ENCODE results near the gene CRMP1.

The CRMP1 gene

DNA sequence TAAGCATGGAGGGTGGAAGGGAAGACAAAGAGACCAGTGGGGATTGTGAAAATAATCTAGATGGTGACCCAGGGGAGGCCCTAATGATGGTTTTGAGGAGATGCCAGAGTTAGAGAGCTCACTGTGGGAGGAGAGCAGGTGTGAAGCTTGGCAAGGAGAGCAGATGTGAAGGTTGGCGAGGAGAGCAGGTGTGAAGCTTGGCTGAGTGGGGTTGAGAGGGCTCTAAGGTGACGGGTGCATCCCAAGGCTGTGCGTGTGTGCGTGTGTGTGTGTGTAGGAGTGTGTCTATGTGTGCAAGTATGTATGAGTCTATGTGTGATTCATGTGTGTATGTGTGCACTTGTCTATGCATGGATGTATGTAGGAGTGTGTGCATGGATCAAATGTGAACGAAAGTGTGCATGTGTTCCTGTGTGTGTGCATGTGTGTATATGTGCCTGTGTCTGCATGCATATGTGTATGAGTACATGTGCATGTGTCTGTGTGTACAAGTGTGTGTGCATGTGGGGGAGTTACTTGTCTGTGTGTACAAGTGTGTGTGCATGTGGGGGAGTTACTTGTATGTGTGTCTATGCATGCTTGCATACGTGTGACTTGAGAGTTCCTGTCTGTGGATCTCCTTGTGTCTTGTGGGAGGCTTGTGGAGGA lies 109.9 kb downstream of the CRMP1 start:
- no peak overlapping the region for H3K4me3 ChIP-seq
- no peak for TF ChIP-seq CTCF (IDR thresholded peaks at IDR 0.05)
- H3K27ac ChIP-seq = no peak overlapping the region
- DNase-seq (ENCODE audit: low spot score) = no peak

DNA sequence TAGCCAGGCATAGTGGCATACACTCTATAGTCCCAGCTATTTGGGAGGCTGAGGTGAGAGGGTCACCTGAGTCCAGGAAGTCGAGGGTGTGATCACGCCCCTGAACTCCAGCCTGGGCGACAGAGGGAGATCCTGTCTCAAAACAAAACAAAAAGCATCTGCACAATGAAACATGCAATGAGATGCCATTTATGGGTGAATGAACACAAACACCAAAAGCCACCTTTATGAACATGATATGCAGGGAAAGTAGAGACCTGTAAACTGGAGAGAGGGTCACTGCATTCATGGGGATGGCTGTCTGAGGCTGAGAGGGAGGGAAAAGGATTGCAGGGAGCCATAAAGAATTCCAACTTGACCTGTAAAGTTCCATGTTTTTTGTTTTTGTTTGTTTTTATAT lies 111.2 kb downstream of the CRMP1 start:
- DNase-seq (ENCODE audit: low spot score) = no peak
- Histone ChIP-seq H3K4me3 (no peak overlapping the region), H3K27ac (no peak overlapping the region)
- no peak for TF ChIP-seq CTCF (IDR thresholded peaks at IDR 0.05)

GRCh38 chr4:5780831-5781480 lies 111.9 kb downstream of the CRMP1 start:
- TF ChIP-seq CTCF (IDR thresholded peaks at IDR 0.05) = no peak
- no peak for DNase-seq (ENCODE audit: low spot score)
- Histone ChIP-seq H3K27ac (no peak overlapping the region), H3K4me3 (no peak overlapping the region)

- TF ChIP-seq CTCF (IDR thresholded peaks at IDR 0.05) = no peak
- Histone ChIP-seq H3K4me3 (no peak overlapping the region), H3K27ac (no peak overlapping the region)
- DNase-seq (ENCODE audit: low spot score) = no peak
These were observed 116.4 kb downstream of the CRMP1 start for GRCh38 chr4:5776510-5776909.

DNA sequence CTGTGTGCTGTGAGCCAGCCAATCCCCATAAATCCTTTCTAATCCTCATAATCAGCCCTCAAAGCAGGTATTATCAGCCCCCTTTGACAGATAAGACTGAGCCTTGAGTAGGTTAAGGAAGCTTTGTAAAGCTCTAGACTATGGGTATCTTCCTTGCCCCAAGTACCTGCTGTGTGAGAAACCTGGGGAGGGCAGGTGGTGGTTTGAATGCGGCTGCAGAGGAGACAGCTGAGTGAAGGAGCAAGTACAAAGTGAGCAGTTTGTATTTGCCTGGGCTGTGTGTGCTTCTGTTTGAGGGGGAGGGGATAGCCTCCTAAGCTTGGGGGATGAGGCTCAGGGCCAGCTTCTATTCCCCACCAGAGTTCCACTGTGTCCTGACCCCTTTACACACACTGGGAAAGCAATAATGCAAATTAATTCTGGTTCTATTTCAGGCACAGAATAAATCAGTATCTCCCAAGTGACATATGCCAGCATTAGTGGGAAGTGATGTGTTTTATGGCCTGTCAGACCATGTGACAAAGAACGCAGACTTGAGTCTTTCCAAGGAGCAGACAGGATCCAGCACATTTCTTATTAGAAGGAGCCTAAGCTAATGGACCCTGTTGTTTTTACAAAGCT lies 118.4 kb downstream of the CRMP1 start:
- H3K4me3 ChIP-seq = no peak overlapping the region
- TF ChIP-seq CTCF (IDR thresholded peaks at IDR 0.05) = no peak
- DNase-seq (ENCODE audit: low spot score) = peak; percentile 43
- no peak overlapping the region for H3K27ac ChIP-seq

- DNase-seq (ENCODE audit: low spot score) = peak; percentile 49
- Histone ChIP-seq H3K4me3 (no peak overlapping the region), H3K27ac (no peak overlapping the region)
- no peak for TF ChIP-seq CTCF (IDR thresholded peaks at IDR 0.05)
These were observed 119.7 kb downstream of the CRMP1 start for GRCh38 chr4:5773271-5773555.
